Measurements from ENCODE around the gene TSPAN32.

Gene TSPAN32

DNA sequence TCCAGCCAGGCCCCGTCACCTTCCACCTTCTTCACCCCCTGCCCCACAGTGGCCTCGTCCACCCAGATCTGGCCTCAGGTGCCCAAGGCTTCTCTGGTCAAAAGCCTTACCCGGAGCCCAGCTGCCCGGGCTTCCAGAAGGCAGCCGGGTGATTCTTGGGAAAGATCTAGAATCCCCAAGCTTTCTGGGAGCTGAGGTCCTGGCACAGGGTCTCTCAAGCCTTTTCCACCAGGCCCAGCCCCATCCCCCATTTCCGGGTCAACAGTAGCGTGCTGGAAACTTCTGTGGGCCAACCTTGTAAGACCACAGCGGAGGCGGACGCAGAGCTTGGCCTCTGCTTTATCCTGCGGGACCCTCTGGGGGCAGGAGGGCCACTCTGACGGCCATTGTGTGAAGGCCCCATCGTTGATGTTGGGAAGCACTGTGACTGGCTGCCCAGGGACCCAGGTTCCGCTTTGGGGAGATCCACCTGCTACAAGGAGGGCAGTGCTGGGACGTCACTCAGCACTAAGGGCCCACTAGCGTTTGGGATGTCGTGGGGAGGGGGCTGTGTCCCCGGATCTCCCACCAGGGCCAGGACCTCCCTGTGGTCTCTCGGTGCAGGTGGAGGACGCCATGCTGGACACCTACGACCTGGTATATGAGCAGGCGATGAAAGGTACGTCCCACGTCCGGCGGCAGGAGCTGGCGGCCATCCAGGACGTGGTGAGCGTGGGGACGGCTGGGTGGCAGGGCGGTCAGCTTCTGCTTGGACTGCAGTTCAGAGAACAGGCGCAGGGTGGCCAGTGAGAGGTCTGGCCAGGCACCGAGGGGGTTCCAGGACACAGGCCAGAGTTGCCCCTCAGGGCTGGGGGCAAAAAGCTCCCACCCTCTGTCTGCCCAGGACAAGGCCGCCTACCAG, 11.5 kb downstream of the TSPAN32 start:
- H3K27ac ChIP-seq: no peak overlapping the region
- DNase-seq (ENCODE audit: low read depth, low spot score): no peak

DNA sequence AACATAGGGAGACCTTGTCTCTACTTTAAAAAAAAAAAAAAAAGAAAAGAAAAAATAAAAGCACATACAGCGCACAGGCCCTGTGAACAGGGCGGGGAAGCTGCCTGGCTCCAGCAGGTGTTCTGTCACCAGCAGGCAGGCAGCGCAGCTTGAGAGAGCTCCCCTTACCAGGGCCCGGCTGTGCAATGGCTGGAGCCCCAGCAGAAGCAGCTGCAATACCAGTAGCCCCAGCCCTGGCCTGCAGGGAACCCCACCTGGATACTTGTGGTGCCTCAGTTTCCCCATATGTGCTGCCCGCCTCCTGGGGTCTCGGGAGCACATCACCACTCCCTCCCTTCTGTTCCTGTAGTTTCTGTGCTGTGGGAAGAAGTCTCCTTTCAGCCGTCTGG, 12.3 kb downstream of the TSPAN32 start:
- no peak overlapping the region for H3K27ac ChIP-seq
- DNase-seq (ENCODE audit: low read depth, low spot score): no peak

DNA sequence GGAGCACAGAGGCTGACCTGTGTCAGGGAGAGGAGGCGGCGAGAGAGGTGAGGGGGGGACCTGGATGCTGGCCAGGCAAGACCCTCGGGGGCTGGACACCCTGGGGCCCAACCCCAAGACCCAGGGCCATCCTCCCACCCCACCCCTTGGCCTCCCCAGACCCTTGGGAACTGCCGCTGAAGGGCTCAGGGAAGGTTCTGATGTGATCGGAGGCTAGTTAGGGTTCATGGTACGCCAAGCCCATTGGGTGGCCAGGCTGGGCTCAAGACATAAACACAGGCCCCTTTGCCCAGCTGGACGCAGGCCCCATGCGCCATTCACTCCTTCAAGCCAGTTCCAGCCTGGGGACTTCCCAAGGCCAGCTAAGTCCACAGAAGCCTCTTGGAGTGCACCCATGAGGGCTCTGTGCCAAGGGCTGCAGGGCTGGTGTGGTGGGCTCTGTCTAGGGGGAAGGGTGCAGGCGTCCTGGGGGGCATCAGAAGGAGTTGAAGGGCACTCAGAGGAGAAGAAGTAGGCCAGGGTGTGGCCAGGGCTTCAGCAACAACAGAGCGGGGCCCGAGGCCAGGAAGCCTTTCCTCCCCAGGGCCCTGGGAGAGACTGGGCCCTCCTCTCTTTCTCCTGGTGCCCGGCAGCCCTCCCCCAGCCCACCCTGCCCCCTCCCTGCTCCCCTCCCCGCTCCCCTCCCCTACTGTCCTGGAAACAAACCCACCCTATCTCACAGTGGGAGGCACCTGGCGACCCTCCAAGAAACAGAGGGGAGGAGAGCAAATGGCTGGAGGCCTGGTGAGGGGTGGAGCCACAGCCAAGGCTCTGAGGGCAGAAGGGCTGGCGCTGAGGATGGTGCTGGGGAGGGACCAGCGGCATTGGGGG, 12.9 kb downstream of the TSPAN32 start:
- DNase-seq (ENCODE audit: low read depth, low spot score): no peak
- H3K27ac ChIP-seq: no peak overlapping the region

DNA sequence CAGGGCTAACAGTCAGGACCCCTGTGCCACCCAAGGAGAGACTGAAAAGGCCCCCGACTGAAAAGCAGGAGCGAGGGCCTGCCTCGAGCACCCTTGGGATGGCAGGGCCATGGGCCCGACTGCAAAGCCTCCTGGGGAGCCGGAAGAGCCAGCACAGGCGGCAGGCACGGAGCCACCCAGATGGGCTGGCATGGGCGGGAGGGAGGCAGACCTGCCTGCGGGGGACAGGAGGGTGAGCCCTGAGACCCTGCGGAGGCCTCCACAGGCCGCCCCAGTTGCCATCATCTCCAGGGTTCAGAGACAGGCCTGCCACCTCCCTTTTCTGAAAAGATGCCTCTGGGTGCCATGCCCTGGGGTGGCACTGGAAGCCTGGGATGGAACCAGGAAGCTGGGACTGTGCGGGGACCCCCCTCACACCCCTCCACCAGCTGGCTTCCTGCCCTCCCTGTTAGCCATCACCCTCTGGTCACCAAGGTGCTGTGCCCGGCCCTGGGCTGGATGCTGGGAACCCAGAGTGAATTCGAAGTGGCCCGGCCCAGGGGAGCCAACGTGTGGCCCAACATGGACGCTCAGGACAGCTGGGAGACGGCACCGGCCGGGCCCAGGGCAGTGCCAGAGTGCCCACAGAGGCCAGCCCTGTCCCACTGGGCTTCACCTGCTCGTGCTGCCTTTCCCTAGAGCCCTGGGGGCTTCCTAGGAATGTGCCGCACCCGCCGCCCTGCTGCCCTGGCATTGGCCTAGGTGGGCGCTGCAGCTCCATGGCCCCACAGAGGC, 13.8 kb downstream of the TSPAN32 start:
- H3K27ac ChIP-seq: no peak overlapping the region
- no peak for DNase-seq (ENCODE audit: low read depth, low spot score)

DNA sequence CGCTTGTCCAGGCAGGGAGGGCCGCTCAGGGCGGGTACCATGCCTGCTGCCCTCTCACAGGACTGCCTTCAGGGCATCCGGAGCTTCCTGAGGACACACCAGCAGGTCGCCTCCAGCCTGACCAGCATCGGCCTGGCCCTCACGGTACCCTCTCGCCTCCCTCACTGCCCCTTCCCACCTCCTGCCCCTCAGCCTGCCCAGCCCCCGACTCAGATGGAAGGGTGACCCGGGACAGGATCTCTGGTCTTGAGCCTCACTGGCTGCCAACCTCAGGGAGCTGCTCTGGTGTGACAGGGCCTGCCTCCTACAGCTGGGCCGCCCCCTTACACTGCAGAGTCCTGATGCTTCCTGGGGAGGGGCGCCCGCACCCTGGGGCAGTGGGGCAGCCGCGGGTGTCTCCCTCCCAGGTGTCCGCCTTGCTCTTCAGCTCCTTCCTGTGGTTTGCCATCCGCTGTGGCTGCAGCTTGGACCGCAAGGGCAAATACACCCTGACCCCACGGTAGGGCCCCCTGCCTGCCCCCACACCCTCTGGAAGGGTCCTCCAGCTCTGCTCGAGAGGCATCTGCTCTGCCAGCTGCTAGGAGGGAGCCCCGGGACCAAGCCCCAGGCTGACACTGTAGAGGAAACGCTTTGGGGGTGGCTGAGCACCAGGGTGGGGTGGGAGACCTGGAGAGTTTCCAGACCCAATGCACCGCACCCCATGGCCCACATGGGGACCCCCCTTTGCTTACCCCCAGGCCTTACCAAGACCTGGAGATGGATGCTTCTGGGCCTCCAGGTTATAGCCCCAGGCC, 14.6 kb downstream of the TSPAN32 start:
- DNase-seq (ENCODE audit: low read depth, low spot score): no peak
- H3K27ac ChIP-seq: no peak overlapping the region

DNA sequence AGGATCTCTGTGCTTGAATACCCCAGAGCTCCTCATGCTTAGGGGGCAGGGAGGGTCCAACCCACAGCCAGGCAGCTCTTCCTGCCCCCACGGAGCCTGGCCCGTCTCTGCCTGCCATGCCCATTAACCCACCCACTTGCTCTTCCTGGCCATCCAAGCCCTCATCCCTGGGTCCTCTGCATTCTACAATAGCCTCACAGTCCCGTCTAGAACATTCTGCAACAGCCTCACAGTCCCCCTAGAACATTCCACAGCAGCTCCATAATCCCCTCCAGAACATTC, 15.1 kb downstream of the TSPAN32 start:
- H3K27ac ChIP-seq: no peak overlapping the region
- no peak for DNase-seq (ENCODE audit: low read depth, low spot score)

DNA sequence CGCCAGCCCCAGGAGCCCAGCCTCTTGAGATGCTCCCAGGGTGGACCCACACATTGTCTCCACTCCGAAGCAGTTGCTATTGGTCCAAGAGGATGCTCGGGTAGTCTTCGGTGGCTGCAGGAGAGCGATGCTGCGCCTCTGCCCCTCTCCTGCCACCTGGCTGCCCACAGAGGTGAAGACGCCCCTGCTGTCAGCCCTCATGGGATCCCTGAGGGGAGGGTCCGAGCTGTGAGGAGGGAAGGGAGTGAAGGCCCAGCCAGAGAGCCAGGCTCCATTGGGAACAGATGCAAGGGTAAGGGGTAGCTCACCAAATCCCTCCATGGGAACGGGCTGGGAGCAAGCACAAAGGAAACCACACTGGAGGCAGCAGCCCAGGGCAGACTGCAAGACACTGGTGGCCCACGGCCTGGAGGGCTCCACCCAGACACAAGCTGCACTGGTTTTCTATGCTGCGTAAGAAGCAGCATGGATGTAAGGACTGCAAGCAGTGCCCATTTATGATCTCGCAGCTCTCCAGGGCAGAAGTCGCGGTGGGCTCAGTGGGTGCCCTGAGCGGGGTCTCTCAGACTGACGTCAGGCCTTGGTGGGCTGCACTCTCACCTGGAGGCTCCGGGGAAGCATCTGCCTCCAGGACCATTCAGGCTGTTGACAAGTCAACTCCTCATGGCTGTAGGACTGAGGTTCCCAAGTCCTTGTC, 15.7 kb downstream of the TSPAN32 start:
- DNase-seq (ENCODE audit: low read depth, low spot score): no peak
- no peak overlapping the region for H3K27ac ChIP-seq

DNA sequence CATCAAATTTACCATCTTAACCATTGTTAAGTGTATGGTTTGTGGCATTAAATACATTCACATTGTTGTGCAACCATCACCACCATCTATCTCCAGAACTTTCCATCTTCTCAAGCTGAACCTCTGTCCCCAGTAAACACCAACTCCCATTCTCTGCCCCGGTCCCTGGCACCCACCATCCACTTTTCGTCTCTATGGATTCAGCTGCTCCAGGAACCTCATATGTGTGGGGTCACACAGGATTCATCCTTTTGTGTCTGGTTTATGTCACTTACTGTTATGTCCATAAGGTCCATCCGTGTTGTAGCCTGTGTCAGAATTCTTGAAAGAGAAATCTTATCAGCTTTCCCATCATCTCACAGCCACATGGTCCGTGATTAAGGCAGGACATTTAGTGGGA, 16.3 kb downstream of the TSPAN32 start:
- DNase-seq (ENCODE audit: low read depth, low spot score): no peak

DNA sequence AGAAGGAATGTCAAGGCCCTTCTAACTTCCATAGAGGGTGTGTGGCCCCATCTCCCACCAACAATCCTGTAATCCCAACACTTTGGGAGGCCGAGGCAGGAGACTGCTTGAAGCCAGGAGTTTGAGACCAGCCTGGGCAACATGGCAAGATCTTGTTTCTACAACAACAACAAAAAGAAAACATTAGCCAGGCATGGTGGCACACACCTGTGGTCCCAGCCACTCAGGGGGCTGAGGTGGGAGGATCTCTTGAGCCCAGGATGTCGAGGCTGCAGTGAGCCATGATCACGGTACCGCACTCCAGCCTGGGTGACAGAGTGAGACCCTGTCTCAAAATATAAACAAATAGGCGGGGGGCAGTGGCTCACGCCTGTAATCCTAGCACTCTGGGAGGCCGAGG, 16.9 kb downstream of the TSPAN32 start:
- no peak overlapping the region for H3K27ac ChIP-seq
- DNase-seq (ENCODE audit: low read depth, low spot score): no peak

More for the DNA sequence above, 16.3 kb downstream of the TSPAN32 start:
- no peak overlapping the region for H3K27ac ChIP-seq

DNA sequence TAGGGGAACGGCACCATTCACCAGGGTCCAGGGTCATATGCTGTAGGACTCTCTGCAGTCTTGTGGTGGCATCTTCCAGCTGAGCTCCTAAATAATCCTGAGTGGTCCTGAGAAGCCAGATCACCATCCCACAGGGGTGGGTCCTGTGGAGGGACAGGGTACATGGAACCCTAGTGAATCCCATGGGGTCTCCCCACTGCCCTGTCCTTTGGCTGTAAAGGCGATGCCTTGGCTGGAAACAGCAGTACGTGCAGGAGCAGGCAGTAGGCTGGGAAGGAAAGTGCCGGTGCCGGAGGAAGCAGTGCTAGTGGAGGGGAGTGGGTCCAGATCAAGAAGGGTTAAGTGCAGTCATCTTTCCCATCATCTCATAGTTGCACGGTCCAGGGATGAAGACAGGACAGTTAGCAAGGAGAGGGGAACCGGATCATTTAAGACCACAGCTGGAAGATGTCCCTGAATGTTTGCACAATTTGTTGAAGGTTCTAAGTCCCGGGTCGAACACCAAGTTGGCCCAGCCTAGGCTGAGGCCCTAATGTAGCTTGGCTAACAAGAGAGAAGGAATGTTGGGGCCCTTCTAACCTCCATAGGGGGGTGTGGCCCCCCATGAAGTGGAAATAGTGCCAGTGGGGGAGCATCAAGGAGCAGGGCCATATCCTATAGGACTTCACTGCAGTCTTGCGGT, 18.1 kb downstream of the TSPAN32 start:
- H3K27ac ChIP-seq: no peak overlapping the region
- no peak for DNase-seq (ENCODE audit: low read depth, low spot score)

DNA sequence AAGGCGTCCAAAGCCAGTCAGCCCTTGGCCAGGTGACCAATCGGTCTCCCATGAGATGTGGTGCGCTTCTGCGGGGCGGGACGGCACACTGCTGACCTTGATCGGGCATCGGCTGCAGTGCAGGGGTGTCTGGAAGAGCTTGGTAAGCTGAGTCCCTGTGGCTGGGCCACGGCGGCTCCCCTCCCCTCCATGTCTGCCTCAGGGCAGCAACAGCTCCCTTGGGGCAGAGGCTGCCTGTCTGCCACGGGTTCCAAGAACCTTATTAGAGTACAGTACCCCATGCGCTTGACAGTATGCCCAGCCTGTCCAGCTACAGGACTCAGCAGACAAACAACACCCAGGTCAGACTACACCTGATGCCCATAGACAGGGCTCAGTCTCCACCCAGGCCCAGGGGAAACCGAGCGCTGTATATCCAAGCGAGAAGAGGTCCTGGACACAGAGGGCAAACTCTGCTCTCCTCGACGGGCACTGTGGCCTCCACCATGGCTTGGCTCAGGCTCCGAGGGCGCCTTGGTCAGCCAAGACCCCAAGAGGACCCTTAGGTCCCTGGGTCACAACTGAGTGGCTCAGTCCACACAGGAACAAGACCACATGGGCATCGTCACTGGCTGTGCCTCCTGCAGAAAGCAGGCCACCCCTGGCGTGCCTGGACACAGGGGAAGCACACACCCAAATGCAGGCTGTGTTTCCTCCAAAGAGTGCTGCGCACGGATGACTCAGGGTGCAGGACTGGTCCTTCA, 18.9 kb downstream of the TSPAN32 start:
- no peak for DNase-seq (ENCODE audit: low read depth, low spot score)

DNA sequence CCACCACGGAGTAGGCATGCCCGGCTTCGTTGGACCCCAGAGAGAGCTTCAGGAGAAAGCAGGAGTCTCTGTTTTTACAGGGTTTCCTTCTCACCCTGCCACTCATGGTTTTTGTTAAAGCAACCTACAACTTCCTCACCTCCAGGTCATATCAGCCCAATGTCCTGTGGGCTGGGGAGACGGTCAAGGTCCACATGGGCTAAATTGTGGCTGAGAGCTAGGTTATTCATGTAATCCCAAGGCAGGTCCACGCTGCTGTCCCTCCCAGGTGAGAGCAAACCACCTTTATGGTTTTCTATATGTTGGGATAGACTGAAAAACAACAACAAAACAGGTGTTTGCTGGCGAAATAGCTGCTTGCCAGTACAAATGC, 19.5 kb downstream of the TSPAN32 start:
- no peak for DNase-seq (ENCODE audit: low read depth, low spot score)
- H3K27ac ChIP-seq: no peak overlapping the region

More for the DNA sequence above, 18.9 kb downstream of the TSPAN32 start:
- H3K27ac ChIP-seq: no peak overlapping the region

DNA sequence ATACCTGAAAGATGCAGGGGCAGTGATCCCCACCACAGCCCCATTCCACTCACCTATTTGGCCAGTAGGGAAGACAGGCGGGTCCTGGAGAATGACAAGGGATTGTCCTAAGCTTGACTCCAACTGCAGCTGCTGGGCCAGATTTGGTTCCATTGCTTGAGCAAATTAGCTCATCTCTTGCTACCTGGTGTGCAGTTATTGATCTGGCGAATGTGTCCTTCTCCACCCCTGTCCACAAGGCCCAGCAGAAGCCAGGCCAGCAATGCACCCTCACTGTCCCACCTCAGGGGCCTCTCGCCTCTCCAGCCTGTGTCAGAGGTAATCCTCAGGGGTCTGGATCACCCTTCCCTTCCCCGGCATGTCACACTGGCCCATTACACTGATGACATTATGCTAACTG, 23.3 kb downstream of the TSPAN32 start:
- DNase-seq (ENCODE audit: low read depth, low spot score): no peak
- H3K27ac ChIP-seq: no peak overlapping the region

DNA sequence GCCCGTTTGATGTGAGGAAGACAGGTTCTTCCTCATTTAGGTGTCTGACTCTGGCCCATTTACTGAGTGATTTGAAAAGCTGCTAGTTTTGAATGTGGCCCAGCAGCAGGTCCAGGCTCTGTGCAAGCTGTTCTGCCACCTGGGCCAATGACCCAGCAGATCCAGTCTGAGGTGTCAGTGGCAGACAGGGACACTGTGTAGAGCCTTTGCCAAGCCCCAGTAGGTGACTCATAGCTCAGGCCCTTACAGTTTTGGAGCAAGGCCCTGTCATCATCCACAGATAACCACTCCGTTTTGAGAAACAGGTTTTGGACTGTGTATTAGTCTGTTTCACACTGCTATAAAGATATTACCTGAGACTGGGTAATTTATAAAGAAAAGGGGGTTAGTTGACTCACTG, 23.9 kb downstream of the TSPAN32 start:
- peak overlapping the region; percentile 3 for H3K27ac ChIP-seq
- peak; percentile 51 for DNase-seq (ENCODE audit: low read depth, low spot score)

DNA sequence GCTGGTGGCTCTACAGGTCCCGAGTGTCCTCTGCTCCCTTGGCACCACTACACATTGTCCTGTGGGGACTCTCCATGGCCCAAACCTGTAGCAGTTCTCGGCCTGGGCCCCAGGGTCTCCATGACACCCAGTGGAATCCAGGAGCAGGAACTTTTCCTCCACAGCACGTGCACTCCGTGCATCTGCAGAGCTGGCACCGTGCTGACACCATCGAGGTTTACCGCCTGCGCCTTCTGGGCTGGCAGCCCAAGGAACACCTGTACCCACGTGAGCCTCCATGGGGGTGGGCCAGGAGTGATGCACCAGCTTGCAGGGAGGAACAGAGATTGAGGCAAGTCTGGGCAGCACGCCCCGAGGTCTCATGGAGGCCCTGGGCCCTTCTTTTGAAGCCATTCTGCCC, 25.2 kb downstream of the TSPAN32 start:
- H3K27ac ChIP-seq: no peak overlapping the region
- DNase-seq (ENCODE audit: low read depth, low spot score): no peak

DNA sequence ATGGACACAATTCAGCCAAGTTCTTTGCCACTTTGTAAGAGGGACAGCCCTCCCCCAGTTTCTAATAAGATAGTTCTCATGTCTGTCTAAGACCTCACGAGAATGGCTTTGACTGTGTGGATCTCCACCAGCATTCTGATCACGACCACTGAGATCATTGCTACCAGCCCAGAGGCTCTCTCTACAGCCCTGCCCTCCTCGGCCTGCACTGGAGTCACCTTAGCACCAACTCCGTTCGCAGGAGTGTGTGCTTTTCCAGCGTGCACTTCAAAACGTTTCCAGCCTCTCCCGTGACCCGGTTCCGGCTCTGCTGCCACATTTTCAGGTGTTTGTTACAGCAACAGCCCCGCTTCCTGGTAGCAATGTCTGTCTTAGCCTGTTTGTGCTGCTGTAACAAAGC, 26.2 kb downstream of the TSPAN32 start:
- H3K27ac ChIP-seq: no peak overlapping the region
- DNase-seq (ENCODE audit: low read depth, low spot score): no peak

DNA sequence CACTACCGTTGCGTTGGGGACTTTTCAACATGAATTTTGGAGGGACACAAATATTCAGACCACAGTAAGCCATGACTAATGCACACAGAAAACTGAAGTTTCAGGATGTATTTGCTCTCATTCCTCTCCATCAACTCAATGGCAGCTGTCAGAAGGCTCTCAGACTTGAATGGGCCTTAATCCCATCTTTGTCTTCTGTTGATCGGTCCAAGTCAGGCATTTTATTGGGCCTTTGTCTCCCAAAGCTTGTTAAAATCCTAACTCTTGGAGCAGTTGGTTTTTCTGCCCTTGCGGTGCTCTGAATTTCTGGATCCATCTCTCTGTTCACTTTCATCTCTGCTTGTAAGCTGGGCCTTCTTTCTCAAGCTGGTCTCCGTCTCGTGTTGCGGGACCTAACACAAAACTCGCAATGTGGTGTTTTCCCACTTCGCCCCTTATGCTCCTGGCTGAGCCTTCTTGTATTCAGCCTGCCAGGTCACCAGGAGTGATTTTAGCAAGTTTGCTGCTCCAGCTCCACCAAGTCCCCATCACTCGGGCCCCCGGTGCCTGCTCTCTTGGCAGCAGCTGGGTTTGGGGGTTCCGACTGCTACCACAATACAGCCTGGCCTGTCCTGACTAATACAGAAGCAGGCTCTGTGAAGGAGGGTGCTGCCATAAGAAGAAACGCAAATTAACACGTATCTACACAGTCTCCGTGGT, 27.0 kb downstream of the TSPAN32 start:
- DNase-seq (ENCODE audit: low read depth, low spot score): no peak
- no peak overlapping the region for H3K27ac ChIP-seq

DNA sequence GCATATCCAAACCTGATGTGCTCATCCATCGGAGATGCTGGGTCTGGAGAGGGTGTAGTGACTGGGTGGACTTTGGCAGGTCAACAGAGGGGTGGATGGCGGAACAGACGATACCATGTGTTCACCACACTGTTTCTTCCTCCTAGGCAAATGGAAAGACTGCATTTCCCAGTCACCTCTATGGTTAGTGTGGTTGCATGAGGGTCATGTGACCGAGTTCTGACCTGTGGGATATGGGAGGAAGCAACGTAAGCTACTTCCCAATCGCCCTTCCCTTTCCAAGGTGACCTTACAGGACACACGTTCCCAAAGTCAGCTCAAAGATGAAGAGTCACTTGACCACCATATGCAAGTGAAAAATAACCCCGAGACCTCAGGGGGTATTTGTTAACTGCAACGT, 27.7 kb downstream of the TSPAN32 start:
- H3K27ac ChIP-seq: no peak overlapping the region
- no peak for DNase-seq (ENCODE audit: low read depth, low spot score)

Data from epithelial cell of prostate (primary cell).